WTC11 (cell line): ENCODE data around the gene RHBDL1. TPM values are rescaled to one million over a fixed set of nuclear protein-coding genes. Genes with fewer than 3 reads are reported as not detected.

ENCODE experiments used
- ATAC-seq: fragments of 200-7000 bp; cut with Tn5 transposase; 2 replicates; pipeline ENCODE4 v1.10.0; 2021; ENCODE audit warnings: mild to moderate bottlenecking, moderate library complexity
- CTCF ChIA-PET: fragments of 300-600 bp; sonication (Branson Sonifier 250); formaldehyde crosslinking; loops from one replicate; lab custom pipeline; 2021; ENCODE audit warnings: antibody characterized with exemption; lab: Charles Lee
- POLR2A ChIA-PET: fragments of 350-600 bp; sonication (Branson Sonifier 250); formaldehyde crosslinking; loops from one replicate; lab custom pipeline; 2021; ENCODE audit warnings: antibody characterized with exemption; lab: Charles Lee
- DNase-seq: peaks from one replicate; pipeline ENCODE4 v3.0.0; 2021; ENCODE audit warnings: low spot score
- H3K27ac Mint-ChIP-seq: 2 replicates; pipeline ENCODE4 v1.8.0; 2021; ENCODE audit warnings: mixed read lengths
- H3K27me3 Mint-ChIP-seq: 2 replicates; pipeline ENCODE4 v1.8.0; 2021; ENCODE audit warnings: low read depth, mild to moderate bottlenecking, moderate library complexity, mixed read lengths
- H3K36me3 Mint-ChIP-seq: 2 replicates; pipeline ENCODE4 v1.8.0; 2021; ENCODE audit warnings: mixed read lengths
- H3K4me1 Mint-ChIP-seq: 2 replicates; pipeline ENCODE4 v1.8.0; 2022; ENCODE audit warnings: mixed read lengths
- H3K4me3 Mint-ChIP-seq: 2 replicates; pipeline ENCODE4 v1.8.0; 2021; ENCODE audit warnings: mild to moderate bottlenecking, moderate library complexity, mixed read lengths
- H3K9me3 Mint-ChIP-seq: 2 replicates; pipeline ENCODE4 v1.8.0; 2021; ENCODE audit warnings: mixed read lengths
- ATF2 ChIP-seq: sonication (generic); formaldehyde crosslinking; IDR thresholded peaks from 2 replicates; pipeline ENCODE4 v1.8.1; 2022; ENCODE audit warnings: low read depth, missing genetic modification reagents, borderline replicate concordance
- EMX1 ChIP-seq: fragments of 250-450 bp; sonication (Bioruptor Pico); IDR thresholded peaks from 2 replicates; pipeline ENCODE4 v1.8.0; 2021; ENCODE audit warnings: mild to moderate bottlenecking
- GRHL2 ChIP-seq: fragments of 250-450 bp; sonication (Bioruptor Pico); IDR thresholded peaks from 2 replicates; pipeline ENCODE4 v1.8.0; 2022; ENCODE audit warnings: mild to moderate bottlenecking, moderate library complexity; ENCODE audit not compliant: insufficient replicate concordance, severe bottlenecking
- IRF2 ChIP-seq: sonication (generic); formaldehyde crosslinking; IDR thresholded peaks from 2 replicates; pipeline ENCODE4 v1.8.0; 2022; ENCODE audit warnings: low read depth, missing genetic modification reagents, borderline replicate concordance
- MXD4 ChIP-seq: fragments of 250-450 bp; sonication (Bioruptor Pico); IDR thresholded peaks from 2 replicates; pipeline ENCODE4 v1.8.0; 2021; ENCODE audit warnings: mild to moderate bottlenecking, moderate library complexity, borderline replicate concordance
- NFATC4 ChIP-seq: fragments of 250-450 bp; sonication (Bioruptor Pico); IDR thresholded peaks from 2 replicates; pipeline ENCODE4 v1.9.0; 2021; ENCODE audit warnings: mild to moderate bottlenecking
- NFE2L1 ChIP-seq: sonication (generic); formaldehyde crosslinking; IDR thresholded peaks from 2 replicates; pipeline ENCODE4 v1.8.1; 2023; ENCODE audit warnings: missing genetic modification reagents
- NFYB ChIP-seq: sonication (generic); formaldehyde crosslinking; conservative IDR thresholded peaks from 2 replicates; pipeline ENCODE4 v1.8.0; 2022; ENCODE audit warnings: low read depth, missing genetic modification reagents
- NR1H2 ChIP-seq: sonication (generic); formaldehyde crosslinking; IDR thresholded peaks from 2 replicates; pipeline ENCODE4 v1.9.0; 2021; ENCODE audit warnings: mild to moderate bottlenecking, moderate library complexity, missing genetic modification reagents
- NR2C2 ChIP-seq: sonication (generic); formaldehyde crosslinking; IDR thresholded peaks from 2 replicates; pipeline ENCODE4 v1.8.0; 2022; ENCODE audit warnings: mild to moderate bottlenecking, missing genetic modification reagents
- PRDM15 ChIP-seq: sonication (generic); formaldehyde crosslinking; IDR thresholded peaks from 2 replicates; pipeline ENCODE4 v1.8.0; 2022; ENCODE audit warnings: missing genetic modification reagents
- RELA ChIP-seq: sonication (generic); formaldehyde crosslinking; IDR thresholded peaks from 2 replicates; pipeline ENCODE4 v1.8.1; 2022; ENCODE audit warnings: missing genetic modification reagents, mild to moderate bottlenecking, borderline replicate concordance
- USF1 ChIP-seq: sonication (generic); formaldehyde crosslinking; IDR thresholded peaks from 2 replicates; pipeline ENCODE4 v1.8.0; 2022; ENCODE audit warnings: mild to moderate bottlenecking, missing genetic modification reagents
- ZMAT4 ChIP-seq: fragments of 250-450 bp; sonication (Bioruptor Pico); IDR thresholded peaks from 2 replicates; pipeline ENCODE4 v1.9.0; 2021; ENCODE audit warnings: mild to moderate bottlenecking
- ZNF396 ChIP-seq: fragments of 250-450 bp; sonication (Bioruptor Pico); IDR thresholded peaks from 2 replicates; pipeline ENCODE4 v1.8.0; 2021; ENCODE audit warnings: mild to moderate bottlenecking, moderate library complexity, borderline replicate concordance
- total RNA-seq: library from RNA; stranded (reverse); gene quantifications from 3 replicates; pipeline ENCODE4 v1.2.3, GENCODE V29; 2021
- TF ChIP-seq, protein P1 (sequence below): fragments of 250-450 bp; sonication (Bioruptor Pico); IDR thresholded peaks from 2 replicates; pipeline ENCODE4 v1.9.0; 2021; ENCODE audit warnings: mild to moderate bottlenecking
- TF ChIP-seq, protein P2 (sequence below): sonication (generic); formaldehyde crosslinking; IDR thresholded peaks from 2 replicates; pipeline ENCODE4 v1.8.0; 2023; ENCODE audit warnings: mild to moderate bottlenecking, missing genetic modification reagents
- TF ChIP-seq, protein P3 (sequence below): fragments of 250-450 bp; sonication (Bioruptor Pico); IDR thresholded peaks from 2 replicates; pipeline ENCODE4 v2.1.2; 2022; ENCODE audit warnings: mild to moderate bottlenecking, moderate library complexity
- TF ChIP-seq, protein P4 (sequence below): sonication (generic); formaldehyde crosslinking; IDR thresholded peaks from 2 replicates; pipeline ENCODE4 v1.8.0; 2022; ENCODE audit warnings: mild to moderate bottlenecking, missing genetic modification reagents

The RHBDL1 gene
- total RNA-seq, 1 experiment from 2014 or later, result 8.2 TPM

- CTCF ChIA-PET, result interaction anchor here (0.9 to 2.7 kb wide), 4 partner anchors 10 to 31 kb away, joined by 3 to 18 read pairs (median 8); partner anchors contain the start of gene WDR90
- Mint-ChIP-seq H3K27ac (no peak overlapping the region), H3K36me3 (no peaks in the 10 kb centered on the region), H3K9me3 (no peaks in the 10 kb centered on the region), H3K27me3 (peaks cover 4% of the 10 kb centered on the region; the same call in 1 of the 2 replicates), H3K4me3 (no peak overlapping the region), H3K4me1 (peaks cover 18% of the 10 kb centered on the region)
- POLR2A ChIA-PET, result no interaction called here
- ATAC-seq (no peak), DNase-seq (no peak)
- no peak for TF ChIP-seq PRDM15 (CRISPR knock-in tag)
- TF ChIP-seq NFATC4 (CRISPR knock-in tag), result no peak
- TF ChIP-seq, protein P1, sequence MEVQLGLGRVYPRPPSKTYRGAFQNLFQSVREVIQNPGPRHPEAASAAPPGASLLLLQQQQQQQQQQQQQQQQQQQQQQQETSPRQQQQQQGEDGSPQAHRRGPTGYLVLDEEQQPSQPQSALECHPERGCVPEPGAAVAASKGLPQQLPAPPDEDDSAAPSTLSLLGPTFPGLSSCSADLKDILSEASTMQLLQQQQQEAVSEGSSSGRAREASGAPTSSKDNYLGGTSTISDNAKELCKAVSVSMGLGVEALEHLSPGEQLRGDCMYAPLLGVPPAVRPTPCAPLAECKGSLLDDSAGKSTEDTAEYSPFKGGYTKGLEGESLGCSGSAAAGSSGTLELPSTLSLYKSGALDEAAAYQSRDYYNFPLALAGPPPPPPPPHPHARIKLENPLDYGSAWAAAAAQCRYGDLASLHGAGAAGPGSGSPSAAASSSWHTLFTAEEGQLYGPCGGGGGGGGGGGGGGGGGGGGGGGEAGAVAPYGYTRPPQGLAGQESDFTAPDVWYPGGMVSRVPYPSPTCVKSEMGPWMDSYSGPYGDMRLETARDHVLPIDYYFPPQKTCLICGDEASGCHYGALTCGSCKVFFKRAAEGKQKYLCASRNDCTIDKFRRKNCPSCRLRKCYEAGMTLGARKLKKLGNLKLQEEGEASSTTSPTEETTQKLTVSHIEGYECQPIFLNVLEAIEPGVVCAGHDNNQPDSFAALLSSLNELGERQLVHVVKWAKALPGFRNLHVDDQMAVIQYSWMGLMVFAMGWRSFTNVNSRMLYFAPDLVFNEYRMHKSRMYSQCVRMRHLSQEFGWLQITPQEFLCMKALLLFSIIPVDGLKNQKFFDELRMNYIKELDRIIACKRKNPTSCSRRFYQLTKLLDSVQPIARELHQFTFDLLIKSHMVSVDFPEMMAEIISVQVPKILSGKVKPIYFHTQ (CRISPR knock-in tag), result no peak
- no peak for TF ChIP-seq ZNF396
- TF ChIP-seq ATF2 (CRISPR knock-in tag), result no peak
- TF ChIP-seq GRHL2 (CRISPR knock-in tag), result no peak
- TF ChIP-seq, protein P2, sequence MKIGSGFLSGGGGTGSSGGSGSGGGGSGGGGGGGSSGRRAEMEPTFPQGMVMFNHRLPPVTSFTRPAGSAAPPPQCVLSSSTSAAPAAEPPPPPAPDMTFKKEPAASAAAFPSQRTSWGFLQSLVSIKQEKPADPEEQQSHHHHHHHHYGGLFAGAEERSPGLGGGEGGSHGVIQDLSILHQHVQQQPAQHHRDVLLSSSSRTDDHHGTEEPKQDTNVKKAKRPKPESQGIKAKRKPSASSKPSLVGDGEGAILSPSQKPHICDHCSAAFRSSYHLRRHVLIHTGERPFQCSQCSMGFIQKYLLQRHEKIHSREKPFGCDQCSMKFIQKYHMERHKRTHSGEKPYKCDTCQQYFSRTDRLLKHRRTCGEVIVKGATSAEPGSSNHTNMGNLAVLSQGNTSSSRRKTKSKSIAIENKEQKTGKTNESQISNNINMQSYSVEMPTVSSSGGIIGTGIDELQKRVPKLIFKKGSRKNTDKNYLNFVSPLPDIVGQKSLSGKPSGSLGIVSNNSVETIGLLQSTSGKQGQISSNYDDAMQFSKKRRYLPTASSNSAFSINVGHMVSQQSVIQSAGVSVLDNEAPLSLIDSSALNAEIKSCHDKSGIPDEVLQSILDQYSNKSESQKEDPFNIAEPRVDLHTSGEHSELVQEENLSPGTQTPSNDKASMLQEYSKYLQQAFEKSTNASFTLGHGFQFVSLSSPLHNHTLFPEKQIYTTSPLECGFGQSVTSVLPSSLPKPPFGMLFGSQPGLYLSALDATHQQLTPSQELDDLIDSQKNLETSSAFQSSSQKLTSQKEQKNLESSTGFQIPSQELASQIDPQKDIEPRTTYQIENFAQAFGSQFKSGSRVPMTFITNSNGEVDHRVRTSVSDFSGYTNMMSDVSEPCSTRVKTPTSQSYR (CRISPR knock-in tag), result no peak
- TF ChIP-seq NR1H2 (CRISPR knock-in tag), result no peak
- TF ChIP-seq, protein P3, sequence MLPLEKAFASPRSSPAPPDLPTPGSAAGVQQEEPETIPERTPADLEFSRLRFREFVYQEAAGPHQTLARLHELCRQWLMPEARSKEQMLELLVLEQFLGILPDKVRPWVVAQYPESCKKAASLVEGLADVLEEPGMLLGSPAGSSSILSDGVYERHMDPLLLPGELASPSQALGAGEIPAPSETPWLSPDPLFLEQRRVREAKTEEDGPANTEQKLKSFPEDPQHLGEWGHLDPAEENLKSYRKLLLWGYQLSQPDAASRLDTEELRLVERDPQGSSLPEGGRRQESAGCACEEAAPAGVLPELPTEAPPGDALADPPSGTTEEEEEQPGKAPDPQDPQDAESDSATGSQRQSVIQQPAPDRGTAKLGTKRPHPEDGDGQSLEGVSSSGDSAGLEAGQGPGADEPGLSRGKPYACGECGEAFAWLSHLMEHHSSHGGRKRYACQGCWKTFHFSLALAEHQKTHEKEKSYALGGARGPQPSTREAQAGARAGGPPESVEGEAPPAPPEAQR (CRISPR knock-in tag), result no peak
- no peak for TF ChIP-seq IRF2 (CRISPR knock-in tag)
- TF ChIP-seq NFYB (CRISPR knock-in tag), result no peak
- no peak for TF ChIP-seq ZMAT4 (CRISPR knock-in tag)
- TF ChIP-seq, protein P4, sequence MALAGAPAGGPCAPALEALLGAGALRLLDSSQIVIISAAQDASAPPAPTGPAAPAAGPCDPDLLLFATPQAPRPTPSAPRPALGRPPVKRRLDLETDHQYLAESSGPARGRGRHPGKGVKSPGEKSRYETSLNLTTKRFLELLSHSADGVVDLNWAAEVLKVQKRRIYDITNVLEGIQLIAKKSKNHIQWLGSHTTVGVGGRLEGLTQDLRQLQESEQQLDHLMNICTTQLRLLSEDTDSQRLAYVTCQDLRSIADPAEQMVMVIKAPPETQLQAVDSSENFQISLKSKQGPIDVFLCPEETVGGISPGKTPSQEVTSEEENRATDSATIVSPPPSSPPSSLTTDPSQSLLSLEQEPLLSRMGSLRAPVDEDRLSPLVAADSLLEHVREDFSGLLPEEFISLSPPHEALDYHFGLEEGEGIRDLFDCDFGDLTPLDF (CRISPR knock-in tag), result no peak
- no peak for TF ChIP-seq RELA
- no peak for TF ChIP-seq EMX1 (CRISPR knock-in tag)
- TF ChIP-seq USF1 (CRISPR knock-in tag), result no peak
- no peak for TF ChIP-seq NR2C2 (CRISPR knock-in tag)
- TF ChIP-seq MXD4 (CRISPR knock-in tag), result no peak
- TF ChIP-seq NFE2L1 (CRISPR knock-in tag), result no peak
Measured at GRCh38 chr16:631808-632358, 43.6 kb upstream of the RHBDL1 start.
